ENCODE data around the gene ASF1A. TPM values are rescaled to one million over a fixed set of nuclear protein-coding genes. Genes with fewer than 3 reads are reported as not detected.

The ASF1A gene
- polyA plus RNA-seq, 3 donors from 2014 or later: 23.8 to 29.2 (median 26.4) TPM

GRCh38 chr6:118890997-118891790 is 2.8 kb upstream of the ASF1A start:
- H3K27me3 Mint-ChIP-seq (ENCODE audit: low read depth in 3 of 3): peaks cover 12 to 17% (median 14%) of the 10 kb centered on the region in 3 donors
- peak overlapping the region in 4 of 5 donors; percentile 91 to 100 (median 98) for H3K4me3 Mint-ChIP-seq
- peaks cover 0 to 4% (median 2%) of the 10 kb centered on the region in 3 donors for H3K36me3 Mint-ChIP-seq
- no peaks in the 10 kb centered on the region for H3K9me3 Mint-ChIP-seq
- DNase-seq: no peak
- peak overlapping the region; percentile 95 to 98 (median 97) for H3K27ac Mint-ChIP-seq
- H3K4me1 Mint-ChIP-seq: peaks cover 36 to 85% of the 10 kb centered on the region in 2 donors

GRCh38 chr6:118892355-118892991 is 1.5 kb upstream of the ASF1A start:
- peak in 2 of 3 donors; percentile 12 to 15 for DNase-seq
- Mint-ChIP-seq H3K27me3 (ENCODE audit: low read depth in 3 of 3) (peaks cover 12 to 17% (median 14%) of the 10 kb centered on the region in 3 donors), H3K4me3 (peak overlapping the region; percentile 91 to 100 (median 98)), H3K4me1 (peaks cover 37 to 81% of the 10 kb centered on the region in 2 donors), H3K9me3 (no peaks in the 10 kb centered on the region), H3K27ac (peak overlapping the region; percentile 95 to 98 (median 97)), H3K36me3 (peaks cover 0 to 2% (median 0%) of the 10 kb centered on the region in 3 donors)

- H3K4me1 Mint-ChIP-seq: peaks cover 41 to 83% of the 10 kb centered on the region in 2 donors
- H3K27ac Mint-ChIP-seq: peak overlapping the region; percentile 95 to 98 (median 97)
- H3K27me3 Mint-ChIP-seq (ENCODE audit: low read depth in 3 of 3): peaks cover 12 to 17% (median 14%) of the 10 kb centered on the region in 3 donors
- peaks cover 0 to 2% (median 0%) of the 10 kb centered on the region in 3 donors for H3K36me3 Mint-ChIP-seq
- DNase-seq: no peak
- no peaks in the 10 kb centered on the region for H3K9me3 Mint-ChIP-seq
- H3K4me3 Mint-ChIP-seq: peak overlapping the region; percentile 91 to 100 (median 98)
Measured at GRCh38 chr6:118893064-118893806, 717 bp upstream of the ASF1A start.

- no peaks in the 10 kb centered on the region for H3K9me3 Mint-ChIP-seq
- peak; percentile 76 to 79 (median 77) for DNase-seq
- H3K4me1 Mint-ChIP-seq: peaks cover 50 to 86% of the 10 kb centered on the region in 2 donors
- peaks cover 12 to 17% (median 14%) of the 10 kb centered on the region in 3 donors for H3K27me3 Mint-ChIP-seq (ENCODE audit: low read depth in 3 of 3)
- peak overlapping the region; percentile 94 to 97 (median 96) for H3K27ac Mint-ChIP-seq
- peak overlapping the region; percentile 91 to 100 (median 98) for H3K4me3 Mint-ChIP-seq
- peaks cover 7 to 11% (median 8%) of the 10 kb centered on the region in 3 donors for H3K36me3 Mint-ChIP-seq
Measured at GRCh38 chr6:118894425-118895260, 691 bp downstream of the ASF1A start.

- H3K27me3 Mint-ChIP-seq (ENCODE audit: low read depth in 3 of 3): peaks cover 12 to 17% (median 14%) of the 10 kb centered on the region in 3 donors
- H3K36me3 Mint-ChIP-seq: peaks cover 7 to 11% (median 11%) of the 10 kb centered on the region in 3 donors
- DNase-seq: no peak
- no peaks in the 10 kb centered on the region for H3K9me3 Mint-ChIP-seq
- H3K4me1 Mint-ChIP-seq: peaks cover 55 to 86% of the 10 kb centered on the region in 2 donors
- H3K27ac Mint-ChIP-seq: peak overlapping the region; percentile 83 to 93 (median 90)
- H3K4me3 Mint-ChIP-seq: peak overlapping the region; percentile 79 to 98 (median 88)
Measured at GRCh38 chr6:118895261-118895560, 1.3 kb downstream of the ASF1A start.

- Mint-ChIP-seq H3K36me3 (peaks cover 7 to 13% (median 11%) of the 10 kb centered on the region in 3 donors), H3K9me3 (no peaks in the 10 kb centered on the region), H3K4me3 (peak overlapping the region; percentile 63 to 97 (median 84)), H3K4me1 (peaks cover 57 to 86% of the 10 kb centered on the region in 2 donors), H3K27ac (peak overlapping the region; percentile 60 to 87 (median 80)), H3K27me3 (ENCODE audit: low read depth in 3 of 3) (peaks cover 12 to 17% (median 14%) of the 10 kb centered on the region in 3 donors)
- DNase-seq: no peak
Measured at GRCh38 chr6:118895859-118896258, 1.9 kb downstream of the ASF1A start.

GRCh38 chr6:118896339-118897136 is 2.6 kb downstream of the ASF1A start:
- Mint-ChIP-seq H3K4me1 (peaks cover 54 to 86% of the 10 kb centered on the region in 2 donors), H3K4me3 (peak overlapping the region in 4 of 5 donors; percentile 62 to 97 (median 78)), H3K27me3 (ENCODE audit: low read depth in 3 of 3) (peaks cover 12 to 17% (median 14%) of the 10 kb centered on the region in 3 donors), H3K9me3 (no peaks in the 10 kb centered on the region), H3K27ac (peak overlapping the region in 5 of 6 donors; percentile 60 to 87 (median 83)), H3K36me3 (peaks cover 7 to 18% (median 8%) of the 10 kb centered on the region in 3 donors)
- peak; percentile 13 to 19 (median 13) for DNase-seq

GRCh38 chr6:118897386-118897785 is 3.4 kb downstream of the ASF1A start:
- Mint-ChIP-seq H3K9me3 (no peaks in the 10 kb centered on the region), H3K36me3 (peaks cover 7 to 24% (median 8%) of the 10 kb centered on the region in 3 donors), H3K4me3 (no peak overlapping the region), H3K27ac (peak overlapping the region in 2 of 6 donors; percentile 24 to 38), H3K4me1 (peaks cover 48 to 83% of the 10 kb centered on the region in 2 donors), H3K27me3 (ENCODE audit: low read depth in 3 of 3) (peaks cover 12 to 17% (median 14%) of the 10 kb centered on the region in 3 donors)
- DNase-seq: no peak

GRCh38 chr6:118899948-118900347 is 6.0 kb downstream of the ASF1A start:
- Mint-ChIP-seq H3K27ac (peak overlapping the region in 2 of 6 donors; percentile 18 to 52), H3K4me1 (peaks cover 39 to 83% of the 10 kb centered on the region in 2 donors)
- DNase-seq: no peak

GRCh38 chr6:118902726-118903125 is 8.8 kb downstream of the ASF1A start:
- peaks cover 28 to 67% of the 10 kb centered on the region in 2 donors for H3K4me1 Mint-ChIP-seq
- H3K27ac Mint-ChIP-seq: peak overlapping the region in 2 of 6 donors; percentile 9 to 40
- H3K9me3 Mint-ChIP-seq: no peaks in the 10 kb centered on the region
- no peak overlapping the region for H3K4me3 Mint-ChIP-seq
- no peak for DNase-seq
- no peaks in the 10 kb centered on the region for H3K27me3 Mint-ChIP-seq (ENCODE audit: low read depth in 3 of 3)
- peaks cover 17 to 42% (median 21%) of the 10 kb centered on the region in 3 donors for H3K36me3 Mint-ChIP-seq

More at GRCh38 chr6:118899948-118900347, 6.0 kb downstream of the ASF1A start:
- no peaks in the 10 kb centered on the region for H3K9me3 Mint-ChIP-seq
- H3K36me3 Mint-ChIP-seq: peaks cover 11 to 24% (median 12%) of the 10 kb centered on the region in 3 donors
- H3K4me3 Mint-ChIP-seq: no peak overlapping the region
- H3K27me3 Mint-ChIP-seq (ENCODE audit: low read depth in 3 of 3): peaks cover 0 to 2% (median 2%) of the 10 kb centered on the region in 3 donors

- peaks cover 17 to 46% (median 21%) of the 10 kb centered on the region in 3 donors for H3K36me3 Mint-ChIP-seq
- H3K27ac Mint-ChIP-seq: peak overlapping the region in 1 of 6 donors; percentile 40
- no peak for DNase-seq
- H3K9me3 Mint-ChIP-seq: no peaks in the 10 kb centered on the region
- H3K27me3 Mint-ChIP-seq (ENCODE audit: low read depth in 3 of 3): no peaks in the 10 kb centered on the region
- H3K4me1 Mint-ChIP-seq: peaks cover 27 to 62% of the 10 kb centered on the region in 2 donors
- H3K4me3 Mint-ChIP-seq: no peak overlapping the region
Measured at GRCh38 chr6:118903138-118903537, 9.2 kb downstream of the ASF1A start.

GRCh38 chr6:118903691-118904090 is 9.7 kb downstream of the ASF1A start:
- H3K4me3 Mint-ChIP-seq: no peak overlapping the region
- no peaks in the 10 kb centered on the region for H3K27me3 Mint-ChIP-seq (ENCODE audit: low read depth in 3 of 3)
- no peaks in the 10 kb centered on the region for H3K9me3 Mint-ChIP-seq
- H3K4me1 Mint-ChIP-seq: peaks cover 26 to 59% of the 10 kb centered on the region in 2 donors
- DNase-seq: no peak
- H3K36me3 Mint-ChIP-seq: peaks cover 17 to 46% (median 20%) of the 10 kb centered on the region in 3 donors
- H3K27ac Mint-ChIP-seq: no peak overlapping the region
